G401.6 (cell line): Measurements from ENCODE around the gene MDP1.
"Not testable (repeated sequence)": the region's sequence is repeated elsewhere in the genome, so short reads cannot be mapped to it uniquely, and the experiment has no call there.

Experiments used
- FAIRE-seq: peaks from 2 replicates; lab custom pipeline; 2012; peaks lifted over from hg19 to GRCh38; lab: Jason Lieb, UNC

Gene MDP1

GRCh38 chr14:24250354-24250753, 34.5 kb upstream of the MDP1 start:
- FAIRE-seq, result no peak

GRCh38 chr14:24249230-24250021, 33.6 kb upstream of the MDP1 start:
- no peak for FAIRE-seq

DNA sequence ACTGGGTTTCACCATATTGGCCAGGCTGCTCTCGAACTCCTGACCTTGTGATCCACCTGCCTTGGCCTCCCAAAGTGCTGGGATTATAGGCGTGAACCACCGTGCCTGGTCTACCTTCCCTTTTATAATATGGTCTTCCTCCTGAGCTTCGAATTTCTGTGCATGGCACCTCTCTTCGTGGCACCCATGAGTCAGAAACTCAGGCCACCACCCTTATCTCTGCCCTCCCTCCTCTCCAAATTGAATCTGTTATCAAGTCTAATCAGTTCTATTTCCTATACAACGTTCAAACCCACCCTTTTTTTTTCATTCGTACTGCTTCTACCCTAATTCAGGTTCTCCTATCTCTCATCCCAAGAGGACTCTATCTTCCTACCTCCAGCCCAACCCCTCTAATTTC, 31.6 kb upstream of the MDP1 start:
- no peak for FAIRE-seq

GRCh38 chr14:24246765-24247212, 30.9 kb upstream of the MDP1 start:
- no peak for FAIRE-seq

DNA sequence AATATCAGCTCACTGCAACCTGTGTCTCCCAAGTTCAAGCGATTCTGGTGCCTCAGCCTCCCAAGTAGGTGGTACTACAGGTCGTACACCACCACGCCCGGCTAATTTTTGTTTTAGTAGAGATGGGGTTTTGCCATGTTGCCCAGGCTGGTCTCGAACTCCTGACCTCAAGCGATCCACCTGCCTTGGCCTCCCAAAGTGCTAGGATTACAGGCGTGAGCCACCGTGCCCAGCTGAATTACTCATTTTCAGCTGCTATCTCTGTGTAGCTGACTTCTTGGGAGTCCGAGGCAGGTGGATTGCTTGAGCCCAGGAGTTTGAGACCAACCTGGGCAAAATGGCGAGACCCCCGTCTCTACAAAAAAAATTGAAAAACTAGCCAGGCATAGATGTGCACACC, 29.5 kb upstream of the MDP1 start:
- not testable (repeated sequence) for FAIRE-seq

GRCh38 chr14:24243336-24243836, 27.5 kb upstream of the MDP1 start:
- FAIRE-seq, result no peak

DNA sequence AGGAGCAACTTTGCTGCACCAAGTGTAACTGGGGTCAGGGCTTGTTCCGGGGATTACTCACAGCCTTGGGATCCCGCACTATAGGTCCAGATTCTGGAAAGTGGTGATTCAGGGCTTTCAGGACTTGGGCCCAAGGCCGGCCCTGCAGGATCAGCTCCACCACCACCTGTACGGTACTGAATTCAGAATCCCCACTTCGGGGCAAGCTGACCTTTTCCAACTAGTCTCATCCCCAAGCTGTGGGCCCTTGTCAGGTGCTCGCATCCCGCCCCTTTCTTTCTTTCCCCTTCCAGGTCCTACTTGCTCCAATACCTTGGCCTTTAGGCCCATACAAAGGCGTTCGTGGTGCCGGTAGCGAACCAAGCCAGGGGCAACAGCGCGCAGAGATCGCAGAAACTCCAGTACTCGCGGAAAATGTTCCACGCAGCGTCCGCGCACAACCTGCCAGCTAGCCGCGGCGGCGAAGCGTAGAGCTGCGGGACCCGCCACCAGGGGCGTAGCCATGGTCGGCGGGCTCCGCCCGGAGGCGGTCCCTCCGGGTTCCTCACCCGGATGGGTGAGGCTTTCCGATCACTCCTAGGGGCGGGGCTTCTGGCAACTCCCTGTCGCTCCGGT, 26.1 kb upstream of the MDP1 start:
- no peak for FAIRE-seq

- no peak for FAIRE-seq
Measured at GRCh38 chr14:24240110-24240918, 24.4 kb upstream of the MDP1 start.

DNA sequence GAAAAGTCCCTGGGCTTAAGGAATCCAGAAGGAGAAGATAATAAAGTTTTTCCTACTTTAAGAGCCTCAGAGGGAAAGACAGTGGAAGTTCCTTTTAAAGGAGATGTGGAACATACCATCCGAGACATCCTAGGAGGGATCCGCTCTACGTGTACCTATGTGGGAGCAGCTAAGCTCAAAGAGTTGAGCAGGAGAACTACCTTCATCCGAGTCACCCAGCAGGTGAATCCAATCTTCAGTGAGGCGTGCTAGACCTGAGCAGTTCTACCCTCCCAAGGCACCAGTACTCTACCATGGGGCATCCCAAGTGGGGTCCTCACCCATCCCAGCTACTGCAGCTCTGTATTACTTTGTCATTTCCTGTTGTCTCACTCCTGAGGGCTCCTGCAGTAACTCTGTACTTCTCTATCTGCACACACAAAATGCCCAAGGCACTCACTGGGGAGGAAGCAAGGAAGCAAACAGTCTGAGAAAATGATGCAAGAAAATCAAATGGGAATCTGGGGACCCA, 22.7 kb upstream of the MDP1 start:
- FAIRE-seq, result no peak

- FAIRE-seq, result no peak
Measured at GRCh38 chr14:24238123-24238522, 22.3 kb upstream of the MDP1 start.

DNA sequence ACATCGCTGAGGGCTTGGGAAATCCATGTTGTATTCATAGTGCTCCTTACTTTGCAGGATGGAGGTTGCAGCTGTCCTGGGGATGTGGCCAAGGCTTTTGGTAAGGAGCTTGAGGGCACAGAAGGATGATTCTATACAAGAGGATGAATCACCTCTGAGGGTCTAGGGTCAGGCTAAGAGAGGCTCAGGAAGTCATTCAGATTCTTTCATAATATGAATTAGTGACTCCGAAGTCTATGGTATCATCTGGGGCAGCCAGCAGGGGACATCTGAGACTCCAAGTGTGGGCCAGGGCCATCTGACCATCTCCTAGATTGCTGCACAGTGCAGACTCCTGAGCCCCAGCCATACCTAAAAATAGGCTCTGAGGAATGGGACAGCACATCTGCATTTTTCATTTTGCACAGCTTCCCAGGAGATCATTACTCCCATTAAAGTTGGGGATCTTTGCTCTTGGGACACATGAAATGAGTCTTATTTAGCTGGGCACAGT, 21.6 kb upstream of the MDP1 start:
- no peak for FAIRE-seq

DNA sequence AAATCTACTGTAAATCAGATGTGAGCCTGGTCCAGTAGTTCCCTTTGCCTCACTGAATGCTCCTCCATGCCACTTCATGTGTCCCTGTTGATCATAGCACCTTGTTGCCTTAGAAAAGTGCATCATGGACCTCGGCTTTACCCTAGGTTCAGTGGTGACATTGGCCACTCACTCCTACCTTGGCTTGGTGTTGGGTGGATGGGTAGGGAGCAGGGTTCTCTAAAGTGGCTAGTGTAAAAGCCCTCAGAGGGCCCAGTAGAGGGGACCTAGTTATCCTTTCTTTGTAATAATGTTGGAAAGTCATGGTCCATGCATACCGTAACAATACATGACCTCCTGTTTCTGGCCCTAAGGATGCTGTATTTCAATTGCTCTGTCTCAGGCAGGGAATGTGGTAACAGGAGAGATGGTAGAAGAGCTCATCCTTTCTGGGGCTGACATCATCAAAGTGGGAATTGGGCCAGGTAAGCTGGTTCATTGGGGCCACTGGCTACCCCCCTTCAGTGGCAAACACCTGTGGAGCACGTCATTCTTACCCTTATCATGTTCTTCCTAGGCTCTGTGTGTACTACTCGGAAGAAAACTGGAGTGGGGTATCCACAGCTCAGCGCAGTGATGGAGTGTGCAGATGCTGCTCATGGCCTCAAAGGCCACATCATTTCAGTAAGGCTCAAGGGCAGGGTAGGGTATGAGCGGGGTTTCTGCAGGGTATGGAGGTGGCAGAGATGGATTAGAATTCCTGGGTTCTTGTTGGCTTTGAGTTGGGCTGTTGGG, 21.0 kb upstream of the MDP1 start:
- no peak for FAIRE-seq

DNA sequence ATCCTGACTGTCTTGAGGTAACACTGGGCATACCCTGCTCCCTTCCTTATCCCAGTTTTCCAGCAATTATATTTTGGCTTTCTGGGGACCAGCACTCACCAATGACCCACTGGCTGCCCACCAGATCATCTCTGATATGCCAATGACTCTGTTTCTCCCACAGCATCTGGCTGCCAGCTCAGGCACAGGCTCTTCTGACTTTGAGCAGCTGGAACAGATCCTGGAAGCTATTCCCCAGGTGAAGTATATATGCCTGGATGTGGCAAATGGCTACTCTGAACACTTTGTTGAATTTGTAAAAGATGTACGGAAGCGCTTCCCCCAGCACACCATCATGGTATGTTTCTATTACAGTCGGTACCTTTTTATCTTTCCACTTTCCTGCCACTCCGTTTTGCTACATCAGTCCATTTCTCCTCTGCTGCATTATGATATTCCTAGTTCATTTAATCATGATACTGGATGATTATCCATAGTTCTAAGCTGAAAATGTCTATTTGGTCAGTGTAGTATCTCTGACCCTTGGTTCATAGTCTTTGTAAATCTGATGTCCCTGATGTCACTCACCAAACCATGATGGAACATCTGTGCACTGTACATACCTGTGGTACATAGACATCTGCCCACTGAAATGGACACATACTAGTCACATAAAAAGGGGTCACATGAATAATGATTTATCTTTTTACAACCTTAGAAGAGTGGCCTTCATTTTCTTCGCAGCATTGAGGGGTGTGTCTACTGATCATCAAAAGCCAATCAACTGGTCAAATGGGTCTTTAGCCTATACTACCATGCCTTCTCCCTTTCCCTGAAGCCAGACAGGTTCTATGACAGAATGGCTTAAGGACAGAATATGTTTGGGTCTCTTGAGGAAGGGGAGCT, 20.2 kb upstream of the MDP1 start:
- no peak for FAIRE-seq

GRCh38 chr14:24234095-24235005, 18.5 kb upstream of the MDP1 start:
- FAIRE-seq, result no peak

DNA sequence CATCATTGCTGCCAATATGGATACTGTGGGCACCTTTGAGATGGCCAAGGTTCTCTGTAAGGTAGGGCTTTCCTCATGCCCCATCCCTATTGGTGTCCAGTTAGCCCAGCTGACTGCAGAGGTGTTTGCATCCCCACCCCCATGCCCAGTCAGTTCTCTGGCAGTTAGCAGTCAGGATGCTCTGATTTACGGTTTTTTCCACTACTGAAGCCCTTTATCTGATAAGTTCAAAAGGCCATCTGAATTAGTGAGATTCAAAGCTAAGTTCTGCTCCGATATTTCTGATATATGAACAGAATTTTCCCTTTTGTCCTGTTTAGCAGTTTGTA, 17.6 kb upstream of the MDP1 start:
- FAIRE-seq, result no peak

DNA sequence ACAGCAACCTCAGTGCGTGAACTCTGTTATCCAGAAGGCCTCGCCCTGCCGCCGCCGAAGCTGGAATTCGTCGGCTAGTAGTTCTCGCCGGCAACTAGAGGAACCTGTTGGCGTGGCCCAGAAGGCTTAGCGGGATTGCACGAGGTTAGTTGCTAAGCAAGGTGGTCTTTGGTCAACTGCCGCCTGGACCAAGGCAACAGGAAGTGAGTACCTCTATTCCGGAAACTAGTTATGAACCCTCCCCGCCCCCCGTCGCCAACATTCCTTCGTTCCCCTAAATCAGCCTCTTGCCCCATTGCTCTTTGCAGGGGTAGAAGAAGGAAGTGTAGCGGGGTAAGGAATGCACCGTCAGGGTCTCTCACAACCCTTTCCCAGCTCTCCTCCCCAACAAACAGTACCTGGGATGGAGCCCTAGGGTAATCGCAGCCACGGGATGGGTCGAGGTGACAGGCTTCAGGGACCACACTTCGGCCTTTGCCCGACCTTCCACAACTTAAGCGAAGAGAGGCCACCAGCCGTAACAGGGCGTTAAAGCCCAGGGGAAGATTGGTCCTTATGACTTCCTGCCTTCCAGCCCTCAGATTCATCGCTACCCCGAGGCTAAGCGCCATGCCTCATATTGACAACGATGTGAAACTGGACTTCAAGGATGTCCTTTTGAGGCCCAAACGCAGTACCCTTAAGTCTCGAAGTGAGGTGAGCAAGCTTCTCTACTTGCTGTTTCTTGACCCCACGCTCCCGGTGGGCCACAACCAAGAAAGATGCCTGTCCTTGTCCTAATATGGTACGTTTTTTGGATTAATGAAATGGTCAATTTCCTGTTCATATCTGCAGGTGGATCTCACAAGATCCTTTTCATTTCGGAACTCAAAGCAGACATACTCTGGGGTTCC, 17.0 kb upstream of the MDP1 start, which contains the start of gene GMPR2:
TSS of gene GMPR2 (plus strand) at position 285 of the 893 bp plus-strand sequence. CDS start at position 610, 325 bp downstream.
- peak; percentile 56 for FAIRE-seq

GRCh38 chr14:24232121-24232644, 16.3 kb upstream of the MDP1 start, which contains the start of gene NEDD8:
Gene NEDD8, minus strand, starts transcription at chr14:24232367. Its CDS starts 100 bp downstream, at chr14:24232267.
- no peak for FAIRE-seq
